Uterus (tissue), 2 donors: ENCODE measurements around the gene NPHP4.

Experiments
- CTCF ChIP-seq, 4 experiments: fragments of 200-600 bp in 2 of 4; fragments of 450-650 bp in 2 of 4; sonication (generic) in 2 of 4; IDR thresholded peaks; one replicate each; pipeline ENCODE4 v1.5.1; 2016 to 2019; ENCODE audit warnings: antibody characterized with exemption in 4 of 4, mild to moderate bottlenecking in 2 of 4, moderate library complexity in 1 of 4
- POLR2A ChIP-seq, 2 donors: fragments of 450-650 bp; IDR thresholded peaks; one replicate each; pipeline ENCODE4 v1.6.1; 2016; ENCODE audit warnings: antibody characterized with exemption in 2 of 2, mild to moderate bottlenecking in 1 of 2, moderate library complexity in 1 of 2

DNA sequence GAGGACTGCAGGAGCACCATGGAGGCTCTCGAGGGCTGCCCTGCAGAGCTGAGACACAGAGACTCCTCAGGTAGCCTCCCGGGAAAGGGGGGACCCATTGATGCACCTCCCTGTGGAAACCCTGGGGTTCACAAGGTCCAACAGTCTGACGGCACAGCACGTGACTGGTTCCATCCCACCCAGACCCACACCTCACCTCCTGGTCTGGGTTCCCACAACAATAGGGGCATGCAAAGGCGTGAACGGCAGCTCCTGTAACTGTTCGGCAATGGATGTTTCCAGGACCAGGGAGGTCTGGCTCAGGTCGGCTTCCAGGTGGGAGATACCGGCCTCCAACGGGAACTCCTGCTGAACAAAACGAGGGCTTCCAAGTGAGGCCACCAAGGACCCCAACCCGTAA is 86.8 kb downstream of the NPHP4 start:
- TF ChIP-seq CTCF (IDR thresholded peaks at IDR 0.05): no peak
- TF ChIP-seq POLR2A (IDR thresholded peaks at IDR 0.05): no peak
